NCI-H128 (cell line): ENCODE measurements around the gene ZNHIT3.

ENCODE experiments used
- DNase-seq: peaks from one replicate; lab custom pipeline; 2025; ENCODE audit not compliant: unreplicated experiment; lab: John Stamatoyannopoulos, UW

ZNHIT3 gene

DNA sequence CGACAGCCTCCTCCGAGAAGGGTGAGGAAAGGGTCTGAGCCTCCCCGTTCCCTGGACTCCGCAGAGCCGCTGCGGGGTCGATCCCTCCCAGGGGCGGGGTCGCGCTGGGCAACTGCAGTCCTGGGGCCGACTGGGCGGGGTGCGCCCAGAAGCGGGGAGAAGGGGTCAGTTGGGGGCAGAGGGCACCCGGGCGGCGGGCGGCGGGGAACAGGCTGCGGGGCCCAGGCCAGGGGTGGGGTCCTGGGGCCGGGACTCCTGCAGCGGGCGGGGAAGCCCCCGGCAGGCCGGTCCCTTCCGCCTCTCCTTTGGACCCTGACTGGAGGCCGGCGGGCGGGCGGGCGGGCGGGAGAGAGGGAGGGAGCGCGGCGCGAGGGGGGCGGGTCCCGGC lies 58.6 kb downstream of the ZNHIT3 start:
- no peak for DNase-seq
